ENCODE results near the gene CNTROB. TPM values are rescaled to one million over a fixed set of nuclear protein-coding genes. Genes with fewer than 3 reads are reported as not detected.

CNTROB gene
- total and polyA plus RNA-seq, 10 of the 15 experiments (the other 5 are each of a cell fraction or from before 2014, with no cell fraction given) = 2.0 to 36.2 (median 28.2) TPM

DNA sequence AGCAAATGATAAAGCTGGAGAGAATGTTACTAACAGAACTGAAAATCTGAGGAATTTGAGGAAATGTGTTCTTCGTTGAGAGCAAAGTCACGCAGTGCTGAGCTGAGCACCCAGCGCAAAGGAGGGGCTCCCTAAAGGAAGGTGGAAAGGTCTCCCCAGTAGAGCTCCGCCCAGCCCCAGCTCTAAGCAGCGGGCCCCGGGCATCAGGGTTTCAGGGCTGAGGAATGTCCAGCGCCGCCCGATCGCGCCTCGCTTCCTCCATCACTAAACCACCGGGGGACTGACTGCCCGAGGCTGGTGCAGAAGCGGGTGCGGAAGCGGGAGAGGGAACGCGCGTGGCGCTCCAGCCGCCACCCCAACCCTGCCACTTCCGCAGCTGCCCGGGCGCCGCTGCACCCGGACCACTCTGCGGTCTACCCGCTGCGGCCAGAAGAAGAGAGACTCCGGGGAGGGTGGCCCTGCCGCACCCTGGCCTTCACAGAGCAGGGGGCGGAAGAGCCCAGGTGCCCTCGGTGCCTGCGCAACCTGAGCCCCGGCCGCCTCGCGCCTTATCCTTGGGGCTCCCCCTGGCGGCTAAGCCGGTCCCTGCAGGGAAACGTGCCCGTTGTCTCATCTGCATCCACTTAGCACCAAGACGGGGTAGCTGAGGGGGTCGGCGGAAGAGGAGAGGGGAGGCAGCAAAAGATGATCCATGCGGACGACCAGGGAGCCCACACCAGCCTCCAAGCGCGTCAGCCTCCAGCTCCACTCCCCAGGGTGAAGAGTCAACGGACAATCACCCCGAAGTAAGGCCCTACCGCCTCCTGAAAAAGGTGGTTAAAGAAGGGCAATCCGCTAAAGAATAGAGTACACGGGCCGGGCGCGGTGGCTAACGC, 58.0 kb downstream of the CNTROB start (continued):
- TF ChIP-seq, protein P1, sequence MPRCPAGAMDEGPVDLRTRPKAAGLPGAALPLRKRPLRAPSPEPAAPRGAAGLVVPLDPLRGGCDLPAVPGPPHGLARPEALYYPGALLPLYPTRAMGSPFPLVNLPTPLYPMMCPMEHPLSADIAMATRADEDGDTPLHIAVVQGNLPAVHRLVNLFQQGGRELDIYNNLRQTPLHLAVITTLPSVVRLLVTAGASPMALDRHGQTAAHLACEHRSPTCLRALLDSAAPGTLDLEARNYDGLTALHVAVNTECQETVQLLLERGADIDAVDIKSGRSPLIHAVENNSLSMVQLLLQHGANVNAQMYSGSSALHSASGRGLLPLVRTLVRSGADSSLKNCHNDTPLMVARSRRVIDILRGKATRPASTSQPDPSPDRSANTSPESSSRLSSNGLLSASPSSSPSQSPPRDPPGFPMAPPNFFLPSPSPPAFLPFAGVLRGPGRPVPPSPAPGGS (IDR thresholded peaks at IDR 0.05; ENCODE audit: borderline replicate concordance, insufficient read depth, low read depth, low read length, poor library complexity, severe bottlenecking) = no peak
- TF ChIP-seq CHD2 (IDR thresholded peaks at IDR 0.05; ENCODE audit: borderline replicate concordance, low read depth, low read length) (no peak), HDAC6 (IDR thresholded peaks at IDR 0.05; ENCODE audit: unreplicated experiment) (no peak), RAD51 (IDR thresholded peaks at IDR 0.05) (no peak), EZH2 (IDR thresholded peaks at IDR 0.05; ENCODE audit: borderline replicate concordance, control insufficient read depth, low read depth, low read length) (no peak), SREBF1 (IDR thresholded peaks at IDR 0.05; ENCODE audit: low read length) (no peak), PML (IDR thresholded peaks at IDR 0.05; ENCODE audit: low read length) (no peak), SUZ12 (IDR thresholded peaks at IDR 0.05; ENCODE audit: unreplicated experiment) (no peak), SP1 (IDR thresholded peaks at IDR 0.05; ENCODE audit: low read depth, low read length) (no peak), SIX5 (IDR thresholded peaks at IDR 0.05; ENCODE audit: low read depth, low read length, severe bottlenecking) (no peak), ATF7 (IDR thresholded peaks at IDR 0.05; ENCODE audit: low read depth) (no peak), CHD1 (IDR thresholded peaks at IDR 0.05; ENCODE audit: low read depth, low read length) (no peak), CBX5 (IDR thresholded peaks at IDR 0.05; ENCODE audit: low read depth) (no peak), EGR1 (IDR thresholded peaks at IDR 0.05; ENCODE audit: borderline replicate concordance in 1 of 2, low read depth in 2 of 2, low read length in 2 of 2) (0 out of 3 replicates have a peak, but pooled peaks of 1 of the 2 experiments have one; percentile 42), CREB1 (IDR thresholded peaks at IDR 0.05; ENCODE audit: low read depth) (no peak), RCOR1 (conservative IDR thresholded peaks at IDR 0.05; ENCODE audit: low read depth, low read length) (no peak), MYB (IDR thresholded peaks at IDR 0.05; ENCODE audit: borderline replicate concordance, low read depth, low read length) (no peak), MYC (IDR thresholded peaks at IDR 0.05; ENCODE audit: insufficient read depth, insufficient read length, insufficient replicate concordance, low read length, severe bottlenecking) (peak; percentile 67), TCF12 (IDR thresholded peaks at IDR 0.05; ENCODE audit: low read depth, low read length) (no peak)
- TF ChIP-seq, protein P2, sequence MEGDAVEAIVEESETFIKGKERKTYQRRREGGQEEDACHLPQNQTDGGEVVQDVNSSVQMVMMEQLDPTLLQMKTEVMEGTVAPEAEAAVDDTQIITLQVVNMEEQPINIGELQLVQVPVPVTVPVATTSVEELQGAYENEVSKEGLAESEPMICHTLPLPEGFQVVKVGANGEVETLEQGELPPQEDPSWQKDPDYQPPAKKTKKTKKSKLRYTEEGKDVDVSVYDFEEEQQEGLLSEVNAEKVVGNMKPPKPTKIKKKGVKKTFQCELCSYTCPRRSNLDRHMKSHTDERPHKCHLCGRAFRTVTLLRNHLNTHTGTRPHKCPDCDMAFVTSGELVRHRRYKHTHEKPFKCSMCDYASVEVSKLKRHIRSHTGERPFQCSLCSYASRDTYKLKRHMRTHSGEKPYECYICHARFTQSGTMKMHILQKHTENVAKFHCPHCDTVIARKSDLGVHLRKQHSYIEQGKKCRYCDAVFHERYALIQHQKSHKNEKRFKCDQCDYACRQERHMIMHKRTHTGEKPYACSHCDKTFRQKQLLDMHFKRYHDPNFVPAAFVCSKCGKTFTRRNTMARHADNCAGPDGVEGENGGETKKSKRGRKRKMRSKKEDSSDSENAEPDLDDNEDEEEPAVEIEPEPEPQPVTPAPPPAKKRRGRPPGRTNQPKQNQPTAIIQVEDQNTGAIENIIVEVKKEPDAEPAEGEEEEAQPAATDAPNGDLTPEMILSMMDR (IDR thresholded peaks at IDR 0.05 in 2 of 3, conservative IDR thresholded peaks at IDR 0.05 in 1 of 3; ENCODE audit: control insufficient read depth in 2 of 3, extremely low read depth in 1 of 3, insufficient read depth in 1 of 3, low read depth in 3 of 3, low read length in 3 of 3) = peak; percentile 93 to 98 (median 94)
- TF ChIP-seq, protein P3, sequence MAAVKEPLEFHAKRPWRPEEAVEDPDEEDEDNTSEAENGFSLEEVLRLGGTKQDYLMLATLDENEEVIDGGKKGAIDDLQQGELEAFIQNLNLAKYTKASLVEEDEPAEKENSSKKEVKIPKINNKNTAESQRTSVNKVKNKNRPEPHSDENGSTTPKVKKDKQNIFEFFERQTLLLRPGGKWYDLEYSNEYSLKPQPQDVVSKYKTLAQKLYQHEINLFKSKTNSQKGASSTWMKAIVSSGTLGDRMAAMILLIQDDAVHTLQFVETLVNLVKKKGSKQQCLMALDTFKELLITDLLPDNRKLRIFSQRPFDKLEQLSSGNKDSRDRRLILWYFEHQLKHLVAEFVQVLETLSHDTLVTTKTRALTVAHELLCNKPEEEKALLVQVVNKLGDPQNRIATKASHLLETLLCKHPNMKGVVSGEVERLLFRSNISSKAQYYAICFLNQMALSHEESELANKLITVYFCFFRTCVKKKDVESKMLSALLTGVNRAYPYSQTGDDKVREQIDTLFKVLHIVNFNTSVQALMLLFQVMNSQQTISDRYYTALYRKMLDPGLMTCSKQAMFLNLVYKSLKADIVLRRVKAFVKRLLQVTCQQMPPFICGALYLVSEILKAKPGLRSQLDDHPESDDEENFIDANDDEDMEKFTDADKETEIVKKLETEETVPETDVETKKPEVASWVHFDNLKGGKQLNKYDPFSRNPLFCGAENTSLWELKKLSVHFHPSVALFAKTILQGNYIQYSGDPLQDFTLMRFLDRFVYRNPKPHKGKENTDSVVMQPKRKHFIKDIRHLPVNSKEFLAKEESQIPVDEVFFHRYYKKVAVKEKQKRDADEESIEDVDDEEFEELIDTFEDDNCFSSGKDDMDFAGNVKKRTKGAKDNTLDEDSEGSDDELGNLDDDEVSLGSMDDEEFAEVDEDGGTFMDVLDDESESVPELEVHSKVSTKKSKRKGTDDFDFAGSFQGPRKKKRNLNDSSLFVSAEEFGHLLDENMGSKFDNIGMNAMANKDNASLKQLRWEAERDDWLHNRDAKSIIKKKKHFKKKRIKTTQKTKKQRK (IDR thresholded peaks at IDR 0.05; ENCODE audit: low read depth, low read length) = no peak
- TF ChIP-seq, protein P4, sequence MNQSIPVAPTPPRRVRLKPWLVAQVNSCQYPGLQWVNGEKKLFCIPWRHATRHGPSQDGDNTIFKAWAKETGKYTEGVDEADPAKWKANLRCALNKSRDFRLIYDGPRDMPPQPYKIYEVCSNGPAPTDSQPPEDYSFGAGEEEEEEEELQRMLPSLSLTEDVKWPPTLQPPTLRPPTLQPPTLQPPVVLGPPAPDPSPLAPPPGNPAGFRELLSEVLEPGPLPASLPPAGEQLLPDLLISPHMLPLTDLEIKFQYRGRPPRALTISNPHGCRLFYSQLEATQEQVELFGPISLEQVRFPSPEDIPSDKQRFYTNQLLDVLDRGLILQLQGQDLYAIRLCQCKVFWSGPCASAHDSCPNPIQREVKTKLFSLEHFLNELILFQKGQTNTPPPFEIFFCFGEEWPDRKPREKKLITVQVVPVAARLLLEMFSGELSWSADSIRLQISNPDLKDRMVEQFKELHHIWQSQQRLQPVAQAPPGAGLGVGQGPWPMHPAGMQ (IDR thresholded peaks at IDR 0.05; ENCODE audit: borderline replicate concordance) = no peak
